ENCODE results near the gene NUDT3.

NUDT3 gene

DNA sequence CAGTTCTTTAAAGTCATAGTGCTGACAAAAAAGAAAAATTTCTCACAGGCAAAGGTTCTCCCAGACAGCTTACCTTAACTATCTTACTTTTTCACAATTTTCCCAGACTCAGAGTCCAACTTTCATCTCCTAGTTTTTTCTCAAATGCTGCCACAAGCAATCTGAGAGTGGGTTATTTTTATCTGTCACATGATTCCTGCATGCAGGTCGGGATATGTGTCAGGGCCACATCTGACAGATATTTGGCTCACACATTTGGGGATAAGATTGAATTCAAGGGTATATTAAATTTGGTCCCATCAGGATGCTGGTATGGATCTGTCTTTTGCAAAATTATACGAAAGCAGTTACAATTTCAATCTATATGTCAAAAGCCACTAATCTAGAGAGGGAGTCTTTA is 93.5 kb downstream of the NUDT3 start:
- POLR2A ChIA-PET: interaction anchor here (0.6 kb wide), 1 partner anchor 823 kb away, joined by 3 read pairs; no protein-coding TSS in a partner anchor
- TF ChIP-seq SUZ12 (IDR thresholded peaks at IDR 0.05) (no peak), LEF1 (IDR thresholded peaks at IDR 0.05; ENCODE audit: borderline replicate concordance) (no peak), NFRKB (IDR thresholded peaks at IDR 0.05) (no peak), FOXK2 (IDR thresholded peaks at IDR 0.05) (no peak), ARNT (IDR thresholded peaks at IDR 0.05) (no peak), SP1 (IDR thresholded peaks at IDR 0.05) (no peak), L3MBTL2 (conservative IDR thresholded peaks at IDR 0.05) (no peak), TARDBP (IDR thresholded peaks at IDR 0.05) (no peak), HDGF (IDR thresholded peaks at IDR 0.05; ENCODE audit: borderline replicate concordance) (no peak), FOXA1 (IDR thresholded peaks at IDR 0.05) (no peak)
- TF ChIP-seq, protein P1, sequence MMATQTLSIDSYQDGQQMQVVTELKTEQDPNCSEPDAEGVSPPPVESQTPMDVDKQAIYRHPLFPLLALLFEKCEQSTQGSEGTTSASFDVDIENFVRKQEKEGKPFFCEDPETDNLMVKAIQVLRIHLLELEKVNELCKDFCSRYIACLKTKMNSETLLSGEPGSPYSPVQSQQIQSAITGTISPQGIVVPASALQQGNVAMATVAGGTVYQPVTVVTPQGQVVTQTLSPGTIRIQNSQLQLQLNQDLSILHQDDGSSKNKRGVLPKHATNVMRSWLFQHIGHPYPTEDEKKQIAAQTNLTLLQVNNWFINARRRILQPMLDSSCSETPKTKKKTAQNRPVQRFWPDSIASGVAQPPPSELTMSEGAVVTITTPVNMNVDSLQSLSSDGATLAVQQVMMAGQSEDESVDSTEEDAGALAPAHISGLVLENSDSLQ (IDR thresholded peaks at IDR 0.05): no peak
- no peak for DNase-seq (ENCODE audit: extremely low spot score)
- CTCF ChIA-PET: no interaction called here

DNA sequence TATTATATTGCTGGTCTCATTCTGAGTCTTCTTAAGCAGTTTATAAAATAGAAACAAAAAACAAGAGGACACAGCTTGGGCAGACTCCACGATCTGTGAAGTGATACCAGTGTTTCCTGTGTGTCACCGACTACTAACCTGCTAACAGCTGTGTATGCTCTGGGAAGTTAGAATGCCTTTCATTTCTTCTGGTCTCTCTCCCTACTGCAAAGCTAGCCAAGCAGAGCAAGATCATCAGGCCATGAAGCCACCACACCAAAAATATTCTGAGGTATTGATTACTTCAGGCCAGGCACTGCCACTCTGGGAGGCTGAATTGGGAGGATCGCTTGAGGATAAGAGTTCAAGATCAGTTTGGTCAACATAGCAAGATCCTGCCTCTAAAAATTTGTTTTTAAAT is 96.7 kb downstream of the NUDT3 start:
- ChIA-PET CTCF (interaction anchor here (0.6 kb wide), 1 partner anchor 515 kb away, joined by 3 read pairs; no protein-coding TSS in a partner anchor), POLR2A (no interaction called here)
- DNase-seq (ENCODE audit: extremely low spot score): no peak
- TF ChIP-seq ARNT (IDR thresholded peaks at IDR 0.05) (no peak), BHLHE40 (IDR thresholded peaks at IDR 0.05; ENCODE audit: borderline replicate concordance) (no peak), LEF1 (IDR thresholded peaks at IDR 0.05; ENCODE audit: borderline replicate concordance) (no peak), TARDBP (IDR thresholded peaks at IDR 0.05) (no peak), CTBP1 (IDR thresholded peaks at IDR 0.05; ENCODE audit: borderline replicate concordance) (no peak), HDGF (IDR thresholded peaks at IDR 0.05; ENCODE audit: borderline replicate concordance) (no peak), FOXK2 (IDR thresholded peaks at IDR 0.05) (no peak), SP1 (IDR thresholded peaks at IDR 0.05) (no peak), ZNF384 (IDR thresholded peaks at IDR 0.05) (no peak), FOXA1 (IDR thresholded peaks at IDR 0.05) (no peak), L3MBTL2 (conservative IDR thresholded peaks at IDR 0.05) (no peak), ELF4 (IDR thresholded peaks at IDR 0.05) (no peak)
- TF ChIP-seq, protein P1 (IDR thresholded peaks at IDR 0.05): no peak

DNA sequence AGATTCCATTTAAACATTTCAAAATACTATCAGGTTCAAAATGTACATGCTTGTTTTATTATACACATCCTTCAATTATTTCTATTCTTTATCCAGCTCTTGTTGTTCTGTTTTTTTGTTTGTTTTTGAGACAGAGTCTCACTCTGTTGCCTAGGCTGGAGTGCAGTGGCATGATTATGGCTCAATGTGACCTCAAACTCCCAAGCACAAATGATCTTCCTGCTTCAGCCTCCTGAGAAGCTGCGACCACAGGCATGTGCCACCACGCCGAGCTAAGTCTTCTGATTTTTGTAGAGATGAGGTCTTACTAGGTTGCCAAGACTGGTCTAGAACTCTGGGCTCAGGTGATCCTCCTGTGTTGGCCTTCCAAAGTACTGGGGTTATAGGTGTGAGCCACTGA is 99.5 kb downstream of the NUDT3 start:
- ChIA-PET CTCF (interaction anchor here (0.6 kb wide), 1 partner anchor 549 kb away, joined by 3 read pairs; no protein-coding TSS in a partner anchor), POLR2A (no interaction called here)
- TF ChIP-seq FOXK2 (IDR thresholded peaks at IDR 0.05) (no peak), NFRKB (IDR thresholded peaks at IDR 0.05) (no peak), ELF4 (IDR thresholded peaks at IDR 0.05) (no peak), ZNF384 (IDR thresholded peaks at IDR 0.05) (no peak), FOXA1 (IDR thresholded peaks at IDR 0.05) (no peak), SP1 (IDR thresholded peaks at IDR 0.05) (no peak), FOXM1 (IDR thresholded peaks at IDR 0.05; ENCODE audit: borderline replicate concordance) (no peak), HDGF (IDR thresholded peaks at IDR 0.05; ENCODE audit: borderline replicate concordance) (no peak)
- TF ChIP-seq, protein P1 (IDR thresholded peaks at IDR 0.05): no peak
- no peak for DNase-seq (ENCODE audit: extremely low spot score)

DNA sequence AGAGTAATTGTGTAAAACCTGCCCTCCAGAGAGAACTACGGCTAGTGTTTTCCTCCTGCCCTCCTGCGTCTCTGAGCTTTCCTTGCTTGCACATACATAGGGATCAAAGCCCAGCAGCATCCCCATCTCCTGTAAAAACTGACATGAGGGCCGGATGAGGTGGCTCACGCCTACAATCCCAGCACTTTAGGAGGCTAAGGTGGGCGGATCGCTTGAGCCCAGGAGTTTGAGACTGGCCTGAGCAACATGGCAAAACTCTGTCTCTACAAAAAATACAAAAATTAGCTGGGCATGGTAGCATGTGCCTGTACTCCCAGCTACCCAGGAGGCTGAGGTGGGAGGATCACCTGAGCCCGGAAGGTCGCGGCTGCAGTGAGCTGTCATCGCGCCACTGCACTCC is 103.3 kb downstream of the NUDT3 start:
- POLR2A ChIA-PET: interaction anchor here (1.0 kb wide), 1 partner anchor 40 kb away, joined by 3 read pairs; the partner anchor contains the start of gene SMIM29
- CTCF ChIA-PET: no interaction called here
- DNase-seq (ENCODE audit: extremely low spot score): no peak
- TF ChIP-seq FOXK2 (IDR thresholded peaks at IDR 0.05): no peak
- no peak for TF ChIP-seq ELF4 (IDR thresholded peaks at IDR 0.05)
- TF ChIP-seq SP1 (IDR thresholded peaks at IDR 0.05): no peak
- TF ChIP-seq SUZ12 (IDR thresholded peaks at IDR 0.05): no peak
- TF ChIP-seq, protein P1 (IDR thresholded peaks at IDR 0.05): no peak
- no peak for TF ChIP-seq LEF1 (IDR thresholded peaks at IDR 0.05; ENCODE audit: borderline replicate concordance)
- TF ChIP-seq L3MBTL2 (conservative IDR thresholded peaks at IDR 0.05): no peak

DNA sequence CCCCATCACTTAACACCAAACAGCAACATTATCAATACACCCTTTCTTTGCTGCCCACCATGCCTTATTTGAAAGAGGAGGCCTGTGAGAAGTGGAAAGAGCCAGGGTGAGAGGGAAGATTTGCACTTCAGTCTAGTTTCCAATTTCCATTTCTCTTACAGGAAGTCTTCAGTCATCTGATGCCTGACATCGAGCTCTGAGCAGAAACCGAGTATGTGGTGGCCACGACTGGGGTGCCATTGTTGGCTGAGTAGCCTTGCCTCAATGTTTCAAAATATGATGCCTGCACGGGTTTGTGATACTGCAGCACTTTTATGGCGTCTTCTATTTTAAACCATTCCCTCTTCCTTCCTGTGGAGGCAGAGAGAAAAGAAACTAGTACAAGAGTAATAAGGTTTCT is 103.9 kb downstream of the NUDT3 start:
- DNase-seq (ENCODE audit: extremely low spot score): no peak
- ChIA-PET CTCF (no interaction called here), POLR2A (interaction anchor here (1.0 kb wide), 1 partner anchor 39 kb away, joined by 3 read pairs; the partner anchor contains the start of gene SMIM29)
- no peak for TF ChIP-seq TARDBP (IDR thresholded peaks at IDR 0.05)
- no peak for TF ChIP-seq BHLHE40 (IDR thresholded peaks at IDR 0.05; ENCODE audit: borderline replicate concordance)
- TF ChIP-seq SP1 (IDR thresholded peaks at IDR 0.05): no peak
- TF ChIP-seq, protein P1 (IDR thresholded peaks at IDR 0.05): no peak
- TF ChIP-seq HDGF (IDR thresholded peaks at IDR 0.05; ENCODE audit: borderline replicate concordance): no peak
- TF ChIP-seq ZNF384 (IDR thresholded peaks at IDR 0.05): no peak
- TF ChIP-seq ELF4 (IDR thresholded peaks at IDR 0.05): no peak
- TF ChIP-seq FOXA1 (IDR thresholded peaks at IDR 0.05): no peak
- no peak for TF ChIP-seq ARNT (IDR thresholded peaks at IDR 0.05)
- TF ChIP-seq FOXM1 (IDR thresholded peaks at IDR 0.05; ENCODE audit: borderline replicate concordance): no peak
- no peak for TF ChIP-seq SUZ12 (IDR thresholded peaks at IDR 0.05)
- TF ChIP-seq FOXK2 (IDR thresholded peaks at IDR 0.05): no peak
- TF ChIP-seq L3MBTL2 (conservative IDR thresholded peaks at IDR 0.05): no peak
- no peak for TF ChIP-seq LEF1 (IDR thresholded peaks at IDR 0.05; ENCODE audit: borderline replicate concordance)
- TF ChIP-seq CTBP1 (IDR thresholded peaks at IDR 0.05; ENCODE audit: borderline replicate concordance): no peak
- TF ChIP-seq NFRKB (IDR thresholded peaks at IDR 0.05): no peak

All from HEK293T (cell line).